DMS153 (cell line): Measurements from ENCODE around the gene PRCC.

ENCODE experiments used
- DNase-seq: peaks from one replicate; lab custom pipeline; 2025; lab: John Stamatoyannopoulos, UW

The PRCC gene

DNA sequence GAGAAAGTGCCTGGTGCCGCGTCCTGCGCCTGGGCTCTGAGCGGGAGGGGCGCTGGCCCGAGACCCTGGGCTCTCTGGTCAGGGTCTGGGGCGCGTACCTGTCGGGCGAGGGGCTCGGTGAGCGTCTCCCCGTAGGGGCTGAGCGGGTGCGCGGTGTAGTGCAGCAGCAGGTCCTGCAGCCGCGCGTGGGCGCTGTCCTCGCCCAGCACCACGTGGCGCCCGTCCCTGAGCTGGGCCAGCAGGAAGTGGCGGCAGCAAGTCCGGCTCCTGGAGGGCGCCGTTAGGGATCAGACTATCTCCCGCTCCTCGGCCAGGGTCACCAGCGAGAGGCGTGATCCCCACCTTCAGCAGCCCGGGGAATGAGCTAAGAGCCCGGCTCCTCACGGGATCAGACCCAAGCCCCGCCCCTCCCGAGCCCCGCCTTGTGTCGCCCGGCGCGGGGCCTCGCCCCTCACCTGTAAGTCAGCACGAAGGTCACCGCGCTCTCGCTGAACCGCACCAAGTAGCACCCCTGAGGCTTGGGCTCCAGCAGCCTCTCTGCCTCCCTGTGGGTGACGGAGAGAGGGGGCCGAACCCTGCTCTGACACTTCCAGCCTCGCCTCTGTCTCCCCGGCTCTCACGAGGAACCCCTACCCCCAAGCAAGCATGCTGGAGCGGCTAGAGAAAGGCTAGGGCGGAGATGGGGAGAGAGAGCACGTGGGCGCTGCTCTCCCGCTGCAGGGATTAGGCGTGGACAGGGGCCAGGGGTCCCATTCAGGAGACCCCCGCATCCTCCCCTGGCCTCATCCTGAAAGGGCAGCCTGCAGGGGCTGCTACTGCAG lies 46.6 kb downstream of the PRCC start:
- peak; percentile 44 for DNase-seq

GRCh38 chr1:156814571-156815260 lies 47.4 kb downstream of the PRCC start:
- no peak for DNase-seq

- no peak for DNase-seq
Observed at GRCh38 chr1:156815307-156815826, 48.0 kb downstream of the PRCC start.

GRCh38 chr1:156815961-156816422 lies 48.7 kb downstream of the PRCC start:
- DNase-seq, result no peak

- no peak for DNase-seq
Observed at GRCh38 chr1:156816561-156817328, 49.4 kb downstream of the PRCC start, which contains the start of gene SH2D2A. Gene SH2D2A (minus strand): TSS chr1:156816848. CDS start chr1:156816708, 140 bp downstream.

GRCh38 chr1:156821801-156822200 lies 54.5 kb downstream of the PRCC start:
- DNase-seq, result no peak

DNA sequence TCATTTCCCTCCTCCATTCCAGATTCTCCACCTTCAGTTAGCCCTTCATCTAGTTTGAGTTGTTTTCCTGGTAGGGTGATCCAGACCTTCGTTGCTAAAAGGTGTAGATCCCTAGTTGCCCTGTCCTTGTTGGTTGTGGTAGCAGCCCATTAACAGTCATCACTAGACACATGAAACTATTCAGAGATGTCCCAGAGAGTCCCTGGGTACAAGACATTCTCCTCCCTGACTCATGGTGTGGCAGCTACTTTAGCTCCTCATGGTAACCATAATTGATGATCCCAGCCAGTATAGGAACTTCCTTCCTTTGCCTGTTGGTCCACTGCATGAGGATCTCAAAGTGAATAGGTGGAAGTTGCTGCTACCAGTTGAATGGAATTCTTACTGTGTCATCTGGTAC lies 55.3 kb downstream of the PRCC start:
- no peak for DNase-seq

GRCh38 chr1:156823210-156823790 lies 56.0 kb downstream of the PRCC start:
- no peak for DNase-seq

- DNase-seq, result no peak
Observed at GRCh38 chr1:156826630-156827029, 59.3 kb downstream of the PRCC start.

- peak; percentile 22 for DNase-seq
Observed at GRCh38 chr1:156828400-156829124, 61.2 kb downstream of the PRCC start.

DNA sequence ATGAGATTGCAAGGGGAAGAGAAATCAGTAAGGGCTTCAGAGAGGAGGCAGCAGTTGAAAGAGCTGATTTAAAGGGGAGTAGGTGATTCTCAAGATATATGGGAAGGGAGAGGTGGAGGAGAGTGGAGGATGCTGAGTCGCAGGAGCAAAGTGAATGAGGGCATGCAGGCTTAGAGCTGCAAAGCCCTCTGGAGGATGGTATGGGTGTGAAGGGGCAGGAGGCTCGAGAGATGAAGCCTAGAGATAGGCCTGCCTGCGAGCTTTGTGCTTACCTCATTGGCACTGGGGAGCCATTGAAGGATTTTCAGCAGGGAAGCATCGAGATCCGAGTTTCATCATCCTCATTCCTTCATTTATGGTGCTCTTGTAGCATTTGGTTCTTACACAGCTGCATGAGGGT lies 65.1 kb downstream of the PRCC start:
- no peak for DNase-seq

DNA sequence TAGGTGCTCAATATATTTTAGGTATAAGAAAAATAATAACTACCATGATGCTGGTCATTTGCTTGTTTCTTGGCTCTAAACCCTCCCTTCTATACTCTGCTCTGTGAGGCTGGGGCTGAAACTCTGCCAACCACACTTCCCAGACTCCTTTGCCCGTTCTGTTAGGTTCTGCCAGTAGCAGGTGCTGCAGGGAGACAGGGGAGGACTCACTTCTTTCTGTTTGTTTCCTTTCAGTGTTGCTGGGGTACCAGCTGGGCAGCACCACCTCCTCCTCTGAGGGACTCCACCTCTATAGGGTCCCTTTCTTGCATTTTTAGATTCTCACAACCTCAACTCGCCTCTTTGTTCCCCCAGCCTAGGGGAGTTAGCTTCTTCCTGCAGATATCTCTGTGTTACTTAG lies 66.3 kb downstream of the PRCC start:
- no peak for DNase-seq

GRCh38 chr1:156834322-156834721 lies 67.0 kb downstream of the PRCC start:
- no peak for DNase-seq

GRCh38 chr1:156836041-156836654 lies 68.8 kb downstream of the PRCC start:
- DNase-seq, result no peak

- no peak for DNase-seq
Observed at GRCh38 chr1:156836892-156837291, 69.6 kb downstream of the PRCC start.

DNA sequence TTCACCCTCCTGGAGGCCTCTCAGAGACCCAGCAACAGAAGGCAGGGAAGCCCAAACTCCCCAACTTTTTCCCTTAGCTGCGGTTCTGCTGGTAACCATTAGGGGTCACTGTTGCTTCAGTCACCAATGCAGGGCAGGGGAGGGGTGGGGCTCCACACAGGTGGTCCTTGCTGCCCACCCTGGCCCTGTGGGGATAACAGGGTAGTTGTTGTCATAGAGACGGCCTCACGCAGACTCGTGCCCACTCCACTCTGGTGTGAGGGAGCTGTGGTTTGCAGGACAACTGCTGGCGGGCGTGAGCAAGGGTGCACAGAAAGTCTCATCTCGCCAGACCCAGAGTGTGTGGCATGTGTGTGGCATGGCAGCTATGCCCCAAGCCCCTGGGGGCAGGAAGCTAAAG lies 71.6 kb downstream of the PRCC start:
- no peak for DNase-seq

- DNase-seq, result no peak
Observed at GRCh38 chr1:156839426-156840109, 72.2 kb downstream of the PRCC start.

DNA sequence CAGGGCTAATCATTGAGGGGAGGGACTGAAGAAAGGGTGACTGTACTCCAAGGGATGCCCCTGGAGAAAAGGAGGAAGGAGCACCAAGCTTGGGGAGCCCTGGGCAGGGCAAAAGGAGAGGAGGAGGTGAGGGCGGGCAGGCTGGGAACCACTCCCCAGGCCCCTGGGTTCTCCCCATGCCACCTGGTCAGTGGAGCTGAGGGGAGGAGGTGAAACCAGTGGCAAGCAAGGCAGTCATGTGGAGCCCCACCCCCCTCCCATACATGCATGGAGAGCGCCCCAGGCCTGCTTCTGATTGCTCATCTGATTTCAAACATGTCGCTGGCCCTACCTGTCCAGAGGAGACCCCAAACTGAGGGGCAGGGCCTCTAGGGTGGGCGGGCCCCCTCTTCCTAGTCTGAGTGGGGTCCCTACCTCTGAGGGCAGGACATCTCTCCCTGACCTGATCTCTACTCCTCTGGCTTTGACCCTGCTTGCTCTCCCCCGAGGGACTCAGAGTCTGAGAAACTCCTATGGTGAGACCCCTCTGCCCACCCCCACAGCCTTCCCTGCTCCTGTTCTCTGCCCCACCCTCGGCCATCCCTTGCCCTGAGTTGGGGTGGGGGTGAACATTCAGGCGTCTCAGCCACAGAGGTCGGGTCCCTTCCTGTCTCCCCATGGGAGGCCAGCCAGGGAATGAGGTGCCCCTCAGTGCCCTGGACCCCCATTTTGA lies 73.0 kb downstream of the PRCC start:
- no peak for DNase-seq

DNA sequence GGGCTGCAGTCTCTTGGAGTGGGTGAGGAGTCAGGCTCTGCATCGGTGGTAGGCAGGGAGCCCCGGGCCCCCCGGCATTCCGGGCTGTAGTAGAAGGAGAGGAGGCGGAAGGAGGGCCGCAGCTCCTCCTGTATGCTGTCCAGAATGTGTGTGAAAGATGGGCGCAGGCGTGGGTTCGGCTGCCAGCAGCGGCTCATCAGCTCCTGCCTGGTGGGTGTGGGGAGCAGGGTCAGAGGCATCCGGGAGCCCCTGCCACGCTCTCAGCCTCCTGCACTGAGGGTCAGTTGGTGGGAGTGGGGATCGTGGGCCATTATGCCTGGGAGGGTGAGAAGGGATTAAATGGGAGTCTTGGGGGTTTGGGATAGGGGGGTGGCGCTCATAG lies 73.6 kb downstream of the PRCC start:
- DNase-seq, result no peak
